Naive thymus-derived CD4-positive, alpha-beta T cell (primary cell): Measurements from ENCODE around the gene BCL11B. TPM values are rescaled to one million over a fixed set of nuclear protein-coding genes. Genes with fewer than 3 reads are reported as not detected.

Experiments
- ATAC-seq: fragments of 150-1000 bp; cut with Tn5 transposase; 2 replicates; pipeline ENCODE4 v1.10.0; 2021; ENCODE audit warnings: mild to moderate bottlenecking, moderate library complexity
- CTCF ChIA-PET: fragments of 350-600 bp; sonication (Branson Sonifier 250); formaldehyde crosslinking; loops from one replicate; lab custom pipeline; 2021; ENCODE audit warnings: antibody characterized with exemption; lab: Charles Lee
- POLR2A ChIA-PET: fragments of 350-600 bp; sonication (Branson Sonifier 250); formaldehyde crosslinking; loops from one replicate; lab custom pipeline; 2021; ENCODE audit warnings: antibody characterized with exemption, inconsistent platforms; lab: Charles Lee
- DNase-seq, 9 donors: peaks; one replicate each; pipeline versions ENCODE4 v3.0.0 to v3.0.0-alpha.2; 2020 to 2022; ENCODE audit warnings: mixed read lengths in 1 of 9
- H3K27ac ChIP-seq: one replicate; pipeline ENCODE4 v1.7.0; 2013; ENCODE audit warnings: mild to moderate bottlenecking, low read depth, low read length, moderate library complexity
- H3K27me3 ChIP-seq, 2 donors: one replicate each; pipeline ENCODE4 v1.7.0; 2013; ENCODE audit warnings: low read length in 2 of 2, mild to moderate bottlenecking in 2 of 2, moderate library complexity in 2 of 2; ENCODE audit not compliant: control insufficient read depth in 2 of 2, insufficient read depth in 2 of 2
- H3K36me3 ChIP-seq, 3 experiments: 1 replicate in 2 of 3; 2 replicates in 1 of 3; pipeline ENCODE4 v1.7.0; 2013; ENCODE audit warnings: low read length in 3 of 3, mild to moderate bottlenecking in 3 of 3, moderate library complexity in 1 of 3; ENCODE audit not compliant: insufficient read depth in 3 of 3, control insufficient read depth in 2 of 3
- H3K4me1 ChIP-seq, 2 donors: one replicate each; pipeline ENCODE4 v1.7.0; 2013; ENCODE audit warnings: low read length in 2 of 2, mild to moderate bottlenecking in 2 of 2, moderate library complexity in 1 of 2; ENCODE audit not compliant: control insufficient read depth in 2 of 2, insufficient read depth in 2 of 2
- H3K4me3 ChIP-seq: 2 replicates; pipeline ENCODE4 v1.7.0; 2013; ENCODE audit warnings: mild to moderate bottlenecking, low read length
- H3K9me3 ChIP-seq, 3 experiments: 1 replicate in 2 of 3; 2 replicates in 1 of 3; pipeline ENCODE4 v1.7.0; 2013; ENCODE audit warnings: low read length in 3 of 3; ENCODE audit not compliant: control insufficient read depth in 2 of 3
- H3K27ac Mint-ChIP-seq, 9 donors: one replicate each; pipeline ENCODE4 v1.8.0; 2020 to 2022; ENCODE audit warnings: mixed read lengths in 9 of 9, mild to moderate bottlenecking in 8 of 9, moderate library complexity in 5 of 9, inconsistent platforms in 2 of 9
- H3K27me3 Mint-ChIP-seq, 5 donors: one replicate each; pipeline ENCODE4 v1.8.0; 2021 to 2022; ENCODE audit warnings: mixed read lengths in 5 of 5, mild to moderate bottlenecking in 1 of 5
- H3K36me3 Mint-ChIP-seq, 5 donors: one replicate each; pipeline ENCODE4 v1.8.0; 2020 to 2022; ENCODE audit warnings: mixed read lengths in 5 of 5, mild to moderate bottlenecking in 3 of 5, inconsistent platforms in 1 of 5
- H3K4me1 Mint-ChIP-seq, 7 donors: one replicate each; pipeline ENCODE4 v1.8.0; 2020 to 2022; ENCODE audit warnings: mixed read lengths in 7 of 7, mild to moderate bottlenecking in 3 of 7, inconsistent platforms in 1 of 7
- H3K4me3 Mint-ChIP-seq, 10 donors: one replicate each; pipeline ENCODE4 v1.8.0; 2020 to 2022; ENCODE audit warnings: mild to moderate bottlenecking in 10 of 10, mixed read lengths in 10 of 10, moderate library complexity in 6 of 10, inconsistent platforms in 2 of 10
- H3K9me3 Mint-ChIP-seq, 11 donors: one replicate each; pipeline ENCODE4 v1.8.0; 2020 to 2022; ENCODE audit warnings: mixed read lengths in 11 of 11, mild to moderate bottlenecking in 4 of 11, inconsistent platforms in 1 of 11, moderate library complexity in 1 of 11
- intact Hi-C, 2 donors: fragments of 100-400 bp; cut with micrococcal nuclease; formaldehyde crosslinking; loops; one replicate each; pipeline ENCODE4 v1.15.1; 2023
- polyA plus RNA-seq, 2 donors: library from polyadenylated mRNA; unstranded; fragments of 300-500 nt; fragmentation: Illumina TruSeq; gene quantifications; one replicate each; pipeline ENCODE4 v1.2.3, GENCODE V29; 2021
- total RNA-seq, 6 experiments: library from RNA in 5 of 6; stranded (reverse) in 5 of 6; gene quantifications; 1 replicate in 5 of 6; 2 replicates in 1 of 6; pipeline ENCODE4 v1.2.3 and lab custom pipeline; 2021 to 2026

Gene BCL11B
- total and polyA plus RNA-seq, 7 experiments from 2014 or later, result 10.9 to 269 (median 145) TPM

GRCh38 chr14:99288948-99289347 lies 17.0 kb upstream of the BCL11B start:
- H3K27me3 ChIP-seq, result no peaks in the 10 kb centered on the region
- H3K27me3 Mint-ChIP-seq, result peaks cover 0 to 8% (median 5%) of the 10 kb centered on the region in 5 donors
- ChIA-PET CTCF (interaction anchor here (0.5 kb wide), 1 partner anchor 649 kb away, joined by 3 read pairs; no protein-coding TSS in a partner anchor), POLR2A (no interaction called here)
- H3K36me3 Mint-ChIP-seq, result no peaks in the 10 kb centered on the region
- intact Hi-C loops, result no loop called here
- peaks cover 0 to 21% of the 10 kb centered on the region in 2 donors for H3K4me1 ChIP-seq
- DNase-seq (no peak), ATAC-seq (no peak)
- peaks cover 0 to 2% (median 0%) of the 10 kb centered on the region in 11 donors for H3K9me3 Mint-ChIP-seq
- H3K27ac Mint-ChIP-seq, result no peak overlapping the region
- no peaks in the 10 kb centered on the region for H3K36me3 ChIP-seq
- H3K4me3 ChIP-seq, result no peak overlapping the region
- no peak overlapping the region for H3K27ac ChIP-seq
- H3K4me3 Mint-ChIP-seq, result no peak overlapping the region
- H3K9me3 ChIP-seq, result no peaks in the 10 kb centered on the region
- H3K4me1 Mint-ChIP-seq, result peaks cover 0 to 17% (median 3%) of the 10 kb centered on the region in 7 donors

GRCh38 chr14:99287269-99287942 lies 15.4 kb upstream of the BCL11B start:
- DNase-seq (no peak), ATAC-seq (peak; percentile 79)
- no peaks in the 10 kb centered on the region for H3K9me3 ChIP-seq
- Mint-ChIP-seq H3K4me3 (peak overlapping the region in 3 of 10 donors; percentile 39 to 76 (median 56)), H3K36me3 (no peaks in the 10 kb centered on the region), H3K4me1 (peaks cover 0 to 17% (median 3%) of the 10 kb centered on the region in 7 donors), H3K27me3 (peaks cover 0 to 8% (median 6%) of the 10 kb centered on the region in 5 donors), H3K9me3 (peaks cover 0 to 2% (median 0%) of the 10 kb centered on the region in 11 donors), H3K27ac (peak overlapping the region in 3 of 9 donors; percentile 31 to 69 (median 54))
- H3K27me3 ChIP-seq, result no peaks in the 10 kb centered on the region
- intact Hi-C loops, result no loop called here
- peak overlapping the region; percentile 41 for H3K4me3 ChIP-seq
- ChIA-PET POLR2A (no interaction called here), CTCF (no interaction called here)
- no peaks in the 10 kb centered on the region for H3K36me3 ChIP-seq
- H3K4me1 ChIP-seq, result peaks cover 0 to 21% of the 10 kb centered on the region in 2 donors
- no peak overlapping the region for H3K27ac ChIP-seq

- Mint-ChIP-seq H3K9me3 (peaks cover 0 to 2% (median 0%) of the 10 kb centered on the region in 11 donors), H3K27ac (peak overlapping the region in 2 of 9 donors; percentile 31 to 69), H3K36me3 (no peaks in the 10 kb centered on the region), H3K27me3 (peaks cover 0 to 8% (median 3%) of the 10 kb centered on the region in 5 donors), H3K4me1 (peaks cover 0 to 17% (median 3%) of the 10 kb centered on the region in 7 donors), H3K4me3 (peak overlapping the region in 2 of 10 donors; percentile 56 to 76)
- peak overlapping the region; percentile 43 for H3K4me3 ChIP-seq
- ATAC-seq, result peak; percentile 46
- peaks cover 0 to 21% of the 10 kb centered on the region in 2 donors for H3K4me1 ChIP-seq
- POLR2A ChIA-PET, result no interaction called here
- H3K36me3 ChIP-seq, result no peaks in the 10 kb centered on the region
- no peaks in the 10 kb centered on the region for H3K9me3 ChIP-seq
- intact Hi-C loops, result no loop called here
- H3K27me3 ChIP-seq, result no peaks in the 10 kb centered on the region
- H3K27ac ChIP-seq, result no peak overlapping the region
- DNase-seq, result no peak
- CTCF ChIA-PET, result no interaction called here
These were observed 14.8 kb upstream of the BCL11B start for GRCh38 chr14:99286761-99287160.

- H3K27ac ChIP-seq, result no peak overlapping the region
- Mint-ChIP-seq H3K36me3 (no peaks in the 10 kb centered on the region), H3K4me1 (peaks cover 10 to 30% (median 16%) of the 10 kb centered on the region in 7 donors), H3K27me3 (peaks cover 0 to 8% (median 6%) of the 10 kb centered on the region in 5 donors), H3K27ac (no peak overlapping the region), H3K9me3 (no peaks in the 10 kb centered on the region), H3K4me3 (no peak overlapping the region)
- no peaks in the 10 kb centered on the region for H3K27me3 ChIP-seq
- no peaks in the 10 kb centered on the region for H3K9me3 ChIP-seq
- no peaks in the 10 kb centered on the region for H3K36me3 ChIP-seq
- intact Hi-C loops, result no loop called here
- DNase-seq (no peak), ATAC-seq (no peak)
- H3K4me1 ChIP-seq, result peaks cover 7 to 27% of the 10 kb centered on the region in 2 donors
- no peak overlapping the region for H3K4me3 ChIP-seq
- ChIA-PET POLR2A (no interaction called here), CTCF (no interaction called here)
These were observed 12.4 kb upstream of the BCL11B start for GRCh38 chr14:99284254-99285004.

- Histone ChIP-seq H3K27me3 (no peaks in the 10 kb centered on the region), H3K36me3 (no peaks in the 10 kb centered on the region), H3K27ac (no peak overlapping the region), H3K4me3 (no peak overlapping the region), H3K4me1 (peaks cover 11 to 24% of the 10 kb centered on the region in 2 donors), H3K9me3 (no peaks in the 10 kb centered on the region)
- ATAC-seq (no peak), DNase-seq (no peak)
- H3K4me1 Mint-ChIP-seq, result peaks cover 13 to 39% (median 26%) of the 10 kb centered on the region in 7 donors
- intact Hi-C loops, result no loop called here
- H3K27ac Mint-ChIP-seq, result peak overlapping the region in 1 of 9 donors; percentile 25
- H3K36me3 Mint-ChIP-seq, result no peaks in the 10 kb centered on the region
- CTCF ChIA-PET, result no interaction called here
- H3K4me3 Mint-ChIP-seq, result no peak overlapping the region
- no peaks in the 10 kb centered on the region for H3K9me3 Mint-ChIP-seq
- peaks cover 0 to 19% (median 6%) of the 10 kb centered on the region in 5 donors for H3K27me3 Mint-ChIP-seq
- POLR2A ChIA-PET, result interaction anchor here (0.6 kb wide), 1 partner anchor 1380 kb away, joined by 3 read pairs; no protein-coding TSS in a partner anchor
These were observed 10.5 kb upstream of the BCL11B start for GRCh38 chr14:99282261-99283050.

- no peak overlapping the region for H3K27ac Mint-ChIP-seq
- ChIA-PET CTCF (no interaction called here), POLR2A (no interaction called here)
- H3K4me3 ChIP-seq, result no peak overlapping the region
- peaks cover 14 to 21% of the 10 kb centered on the region in 2 donors for H3K4me1 ChIP-seq
- no peaks in the 10 kb centered on the region for H3K27me3 ChIP-seq
- H3K36me3 Mint-ChIP-seq, result no peaks in the 10 kb centered on the region
- H3K9me3 ChIP-seq, result no peaks in the 10 kb centered on the region
- no peaks in the 10 kb centered on the region for H3K9me3 Mint-ChIP-seq
- H3K4me1 Mint-ChIP-seq, result peaks cover 20 to 40% (median 27%) of the 10 kb centered on the region in 7 donors
- H3K36me3 ChIP-seq, result no peaks in the 10 kb centered on the region
- no peak overlapping the region for H3K27ac ChIP-seq
- DNase-seq (no peak), ATAC-seq (no peak)
- intact Hi-C loops, result no loop called here
- no peak overlapping the region for H3K4me3 Mint-ChIP-seq
- H3K27me3 Mint-ChIP-seq, result peaks cover 0 to 27% (median 6%) of the 10 kb centered on the region in 5 donors
These were observed 9.4 kb upstream of the BCL11B start for GRCh38 chr14:99281396-99281795.
